Spleen (tissue), 11 donors: ENCODE measurements around the gene SRD5A2. TPM values are rescaled to one million over a fixed set of nuclear protein-coding genes. Genes with fewer than 3 reads are reported as not detected.

Source experiments
- DNase-seq: peaks from one replicate; pipeline ENCODE4 v3.0.0-alpha.2; 2020
- H3K27ac ChIP-seq, 8 donors: fragments of 200-600 bp; sonication (generic) in 7 of 8; 1 replicate in 4 of 8; 2 replicates in 4 of 8; pipeline versions ENCODE4 v1.5.0 to v1.8.0; 2016 to 2021; ENCODE audit warnings: inconsistent platforms in 4 of 8, mild to moderate bottlenecking in 4 of 8, moderate library complexity in 1 of 8
- H3K27me3 ChIP-seq, 7 donors: fragments of 200-600 bp; sonication (generic) in 6 of 7; replicated peaks in 1 of 7; 1 replicate in 4 of 7; 2 replicates in 3 of 7; pipeline versions ENCODE4 v1.5.0 to v1.8.0; 2016 to 2021; ENCODE audit warnings: inconsistent platforms in 3 of 7, mild to moderate bottlenecking in 1 of 7
- H3K36me3 ChIP-seq, 6 donors: fragments of 200-600 bp; sonication (generic) in 5 of 6; 1 replicate in 4 of 6; 2 replicates in 2 of 6; pipeline versions ENCODE4 v1.5.0 to v1.8.0; 2016 to 2021; ENCODE audit warnings: inconsistent platforms in 2 of 6
- H3K4me1 ChIP-seq, 6 donors: fragments of 200-600 bp; sonication (generic) in 5 of 6; 1 replicate in 3 of 6; 2 replicates in 3 of 6; pipeline versions ENCODE4 v1.5.0 to v1.8.0; 2016 to 2021; ENCODE audit warnings: inconsistent platforms in 3 of 6
- H3K4me3 ChIP-seq, 8 donors: fragments of 200-600 bp; sonication (generic) in 7 of 8; 1 replicate in 4 of 8; 2 replicates in 4 of 8; pipeline versions ENCODE4 v1.5.0 to v1.8.0; 2016 to 2021; ENCODE audit warnings: inconsistent platforms in 4 of 8, mild to moderate bottlenecking in 4 of 8, moderate library complexity in 2 of 8
- H3K9me3 ChIP-seq, 8 donors: fragments of 200-600 bp; sonication (generic) in 7 of 8; 1 replicate in 4 of 8; 2 replicates in 4 of 8; pipeline versions ENCODE4 v1.5.0 to v1.8.0; 2016 to 2021; ENCODE audit warnings: inconsistent platforms in 4 of 8
- POLR2A ChIP-seq, 3 donors: fragments of 450-650 bp; IDR thresholded peaks; one replicate each; pipeline ENCODE4 v1.5.1; 2017; ENCODE audit warnings: antibody characterized with exemption in 3 of 3, mild to moderate bottlenecking in 1 of 3
- POLR2AphosphoS5 ChIP-seq, 3 donors: sonication (generic); formaldehyde crosslinking; IDR thresholded peaks; one replicate each; pipeline ENCODE4 v1.5.1; 2017; ENCODE audit warnings: antibody characterized with exemption in 3 of 3
- WGBS, 5 donors: extraction: QIAGEN DNeasy Blood & Tissue Kit in 3 of 5; methylation state at CpG; one replicate each; pipeline versions ENCODE4 v1.1.5 to v1.1.7; 2013 to 2018; 5-methylcytosine and 5-hydroxymethylcytosine counted together
- intact Hi-C: fragments of 100-400 bp; cut with DNase I; formaldehyde crosslinking; loops from one replicate; pipeline ENCODE4 v1.15.0; 2023; ENCODE audit warnings: low total_unique reads
- polyA plus RNA-seq, 3 donors: library from polyadenylated mRNA; stranded (reverse); fragments of 200-250 nt; gene quantifications; one replicate each; pipeline ENCODE4 v1.2.1, GENCODE V29; 2013
- total RNA-seq, 7 donors: library from RNA; depleted of rRNA in 3 of 7; stranded (reverse); fragments of >200 nt in 3 of 7; fragmentation: NEBNext Ultra II Directional in 4 of 7; extraction: Animal tissue kit (Norgen Biotek cat#: 25700) in 4 of 7; gene quantifications; one replicate each; pipeline versions ENCODE4 v1.1.0 to v1.2.1, GENCODE V29; 2016 to 2021
- TF ChIP-seq, protein P1 (sequence below), 11 experiments: fragments of 200-600 bp in 7 of 11; fragments of 450-650 bp in 4 of 11; sonication (generic) in 4 of 11; IDR thresholded peaks in 8 of 11; conservative IDR thresholded peaks in 3 of 11; 1 replicate in 7 of 11; 2 replicates in 4 of 11; pipeline versions ENCODE4 v1.4.0 to v1.8.0; 2016 to 2021; ENCODE audit warnings: antibody characterized with exemption in 11 of 11, inconsistent platforms in 4 of 11, mild to moderate bottlenecking in 1 of 11
- donor health status: healthy with polysubstance abuse.
- donor health status: DM: no; HTN: no; CAD: no; lungs with moderate emphysema.
- donor health status: DM: no; HTN: no; CAD: no.
- donor health status: Bipolar disorder and iron deficiency.
- donor health status: healthy.
- donor health status: DM: no; HTN: no; CAD: no.
- donor health status: DM: yes; HTN: yes; CAD: no.

SRD5A2 gene
- total and polyA plus RNA-seq, 10 donors: 0.02 to 0.06 TPM; not detected in 8

DNA sequence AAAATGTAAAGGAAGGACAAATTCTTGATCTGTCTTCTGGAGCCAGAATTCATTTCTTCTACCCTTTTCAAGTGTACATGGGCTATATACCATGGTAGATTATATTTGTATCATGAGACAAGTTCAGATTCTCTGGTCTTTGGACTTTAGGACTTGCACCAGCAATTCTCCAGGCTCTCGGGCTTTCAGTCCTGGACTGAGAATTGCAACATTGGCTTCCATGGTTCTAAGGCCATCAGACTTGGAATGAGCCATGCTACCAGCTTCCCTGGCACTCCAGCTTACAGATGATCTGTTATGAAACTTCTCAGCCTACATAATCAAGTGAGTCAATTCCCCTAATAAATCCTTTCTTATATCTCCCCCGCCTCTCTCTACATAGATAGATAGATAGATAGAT is 33.3 kb downstream of the SRD5A2 start:
- Histone ChIP-seq H3K36me3 (no peaks in the 10 kb centered on the region), H3K4me1 (no peaks in the 10 kb centered on the region), H3K4me3 (no peak overlapping the region), H3K27ac (no peak overlapping the region), H3K9me3 (peaks cover 2 to 50% (median 35%) of the 10 kb centered on the region in 8 donors), H3K27me3 (no peaks in the 10 kb centered on the region)
- DNase-seq: no peak
- intact Hi-C loops: no loop called here
- WGBS, 5 donors: 81 to 95% (median 87%) methylated on average over 2 of the region's 2 CpGs
- no peak for TF ChIP-seq POLR2A (IDR thresholded peaks at IDR 0.05)
- TF ChIP-seq, protein P1, sequence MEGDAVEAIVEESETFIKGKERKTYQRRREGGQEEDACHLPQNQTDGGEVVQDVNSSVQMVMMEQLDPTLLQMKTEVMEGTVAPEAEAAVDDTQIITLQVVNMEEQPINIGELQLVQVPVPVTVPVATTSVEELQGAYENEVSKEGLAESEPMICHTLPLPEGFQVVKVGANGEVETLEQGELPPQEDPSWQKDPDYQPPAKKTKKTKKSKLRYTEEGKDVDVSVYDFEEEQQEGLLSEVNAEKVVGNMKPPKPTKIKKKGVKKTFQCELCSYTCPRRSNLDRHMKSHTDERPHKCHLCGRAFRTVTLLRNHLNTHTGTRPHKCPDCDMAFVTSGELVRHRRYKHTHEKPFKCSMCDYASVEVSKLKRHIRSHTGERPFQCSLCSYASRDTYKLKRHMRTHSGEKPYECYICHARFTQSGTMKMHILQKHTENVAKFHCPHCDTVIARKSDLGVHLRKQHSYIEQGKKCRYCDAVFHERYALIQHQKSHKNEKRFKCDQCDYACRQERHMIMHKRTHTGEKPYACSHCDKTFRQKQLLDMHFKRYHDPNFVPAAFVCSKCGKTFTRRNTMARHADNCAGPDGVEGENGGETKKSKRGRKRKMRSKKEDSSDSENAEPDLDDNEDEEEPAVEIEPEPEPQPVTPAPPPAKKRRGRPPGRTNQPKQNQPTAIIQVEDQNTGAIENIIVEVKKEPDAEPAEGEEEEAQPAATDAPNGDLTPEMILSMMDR (IDR thresholded peaks at IDR 0.05 in 8 of 11, conservative IDR thresholded peaks at IDR 0.05 in 3 of 11): no peak
- no peak for TF ChIP-seq POLR2AphosphoS5 (IDR thresholded peaks at IDR 0.05)

DNA sequence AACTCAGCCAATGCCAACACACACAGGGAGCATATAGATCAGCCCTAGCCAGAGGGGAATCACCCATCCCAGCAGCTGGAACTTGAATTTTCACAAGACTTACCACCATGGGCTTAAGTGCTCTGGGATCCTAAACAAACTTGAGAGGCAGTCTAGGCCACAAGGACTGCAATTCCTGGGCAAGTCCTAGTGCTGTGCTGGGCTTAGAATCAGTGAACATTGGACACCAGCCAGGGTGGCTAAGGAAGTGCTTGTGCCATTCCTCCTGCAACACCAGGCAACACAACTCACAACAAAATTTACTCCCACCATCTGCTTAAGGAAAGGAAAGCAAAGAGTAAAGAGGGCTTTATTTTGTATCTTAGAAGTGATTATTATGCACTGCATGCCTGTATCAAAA is 38.9 kb downstream of the SRD5A2 start:
- peaks cover 0 to 15% (median 0%) of the 10 kb centered on the region in 7 donors for H3K27me3 ChIP-seq
- intact Hi-C loops: no loop called here
- no peak for TF ChIP-seq POLR2AphosphoS5 (IDR thresholded peaks at IDR 0.05)
- TF ChIP-seq, protein P1 (IDR thresholded peaks at IDR 0.05 in 8 of 11, conservative IDR thresholded peaks at IDR 0.05 in 3 of 11): no peak
- no peak for TF ChIP-seq POLR2A (IDR thresholded peaks at IDR 0.05)
- no peaks in the 10 kb centered on the region for H3K36me3 ChIP-seq
- H3K27ac ChIP-seq: no peak overlapping the region
- H3K4me1 ChIP-seq: no peaks in the 10 kb centered on the region
- DNase-seq: no peak
- peaks cover 0 to 44% (median 32%) of the 10 kb centered on the region in 8 donors for H3K9me3 ChIP-seq
- H3K4me3 ChIP-seq: no peak overlapping the region

DNA sequence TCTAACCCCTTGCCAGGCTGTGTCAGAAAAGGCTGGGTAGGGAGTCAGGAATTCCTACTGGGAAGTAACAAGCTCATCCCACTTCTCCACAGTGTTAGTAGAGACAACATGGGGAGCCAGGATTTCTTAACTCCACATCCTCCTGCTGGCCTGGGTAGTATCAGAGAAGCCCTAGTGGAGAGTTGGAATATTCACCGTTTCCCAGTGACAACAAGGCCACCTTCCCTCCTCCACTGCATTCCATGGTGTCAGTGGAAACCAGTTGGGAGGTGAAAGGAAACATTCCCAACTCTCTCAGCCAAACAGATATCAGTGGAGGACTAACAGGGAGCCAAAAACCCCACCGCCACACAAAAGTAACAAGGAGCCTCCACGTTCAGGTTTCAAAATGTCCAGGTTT is 41.2 kb downstream of the SRD5A2 start:
- 52 to 60% (median 57%) methylated on average over 3 of the region's 3 CpGs for WGBS, 5 donors
- peaks cover 0 to 30% (median 27%) of the 10 kb centered on the region in 8 donors for H3K9me3 ChIP-seq

DNA sequence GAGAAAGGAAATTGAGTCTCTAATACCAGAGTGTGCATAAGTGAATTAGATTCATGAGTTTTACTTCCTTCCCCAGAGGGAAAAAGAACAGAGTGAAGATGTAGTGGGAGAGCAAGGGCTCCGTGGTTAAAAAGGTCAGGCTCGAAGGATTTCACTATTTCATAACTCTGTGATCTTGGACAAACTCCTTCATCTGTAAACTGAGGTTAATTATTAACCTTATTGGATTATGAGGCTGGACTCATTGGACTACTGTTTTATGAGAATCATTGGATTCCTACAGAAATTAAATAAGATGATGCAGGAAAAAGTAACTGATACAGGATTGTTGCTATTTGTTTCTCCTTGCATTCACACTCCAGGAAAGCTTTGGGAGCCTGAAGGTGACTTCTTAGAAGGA is 45.0 kb downstream of the SRD5A2 start:
- peaks cover 0 to 15% (median 0%) of the 10 kb centered on the region in 7 donors for H3K27me3 ChIP-seq
- no peaks in the 10 kb centered on the region for H3K4me1 ChIP-seq
- 54 to 75% (median 62%) methylated on average over 2 of the region's 2 CpGs for WGBS, 5 donors
- no peak overlapping the region for H3K4me3 ChIP-seq
- no peak for DNase-seq
- H3K36me3 ChIP-seq: no peaks in the 10 kb centered on the region
- no peaks in the 10 kb centered on the region for H3K9me3 ChIP-seq
- intact Hi-C loops: no loop called here
- TF ChIP-seq POLR2AphosphoS5 (IDR thresholded peaks at IDR 0.05) (no peak), POLR2A (IDR thresholded peaks at IDR 0.05) (no peak)
- TF ChIP-seq, protein P1 (IDR thresholded peaks at IDR 0.05 in 8 of 11, conservative IDR thresholded peaks at IDR 0.05 in 3 of 11): no peak
- H3K27ac ChIP-seq: no peak overlapping the region

More for the DNA sequence above, 41.2 kb downstream of the SRD5A2 start:
- Histone ChIP-seq H3K4me1 (no peaks in the 10 kb centered on the region), H3K4me3 (no peak overlapping the region), H3K36me3 (no peaks in the 10 kb centered on the region), H3K27ac (no peak overlapping the region), H3K27me3 (peaks cover 0 to 15% (median 0%) of the 10 kb centered on the region in 7 donors)
- no peak for TF ChIP-seq POLR2A (IDR thresholded peaks at IDR 0.05)
- TF ChIP-seq, protein P1 (IDR thresholded peaks at IDR 0.05 in 8 of 11, conservative IDR thresholded peaks at IDR 0.05 in 3 of 11): no peak
- TF ChIP-seq POLR2AphosphoS5 (IDR thresholded peaks at IDR 0.05): no peak
- intact Hi-C loops: no loop called here
- DNase-seq: no peak
